Trophoblast cell (in vitro differentiated cells and primary cell): ENCODE measurements around the gene TMEM185A.

Source experiments
- DNase-seq, 2 donors: peaks; one replicate each; pipeline ENCODE4 v3.0.0-alpha.2; 2016
- H2AFZ ChIP-seq: 2 replicates; pipeline ENCODE4 v1.6.1; 2013; ENCODE audit warnings: low read length, moderate library complexity, mild to moderate bottlenecking; ENCODE audit not compliant: insufficient read depth, poor library complexity
- H2AK5ac ChIP-seq: 2 replicates; pipeline ENCODE4 v1.6.1; 2013; ENCODE audit warnings: mild to moderate bottlenecking, low read length
- H2BK120ac ChIP-seq: 2 replicates; pipeline ENCODE4 v1.6.1; 2013; ENCODE audit warnings: low read length, mild to moderate bottlenecking, moderate library complexity; ENCODE audit not compliant: insufficient read depth, poor library complexity
- H2BK12ac ChIP-seq: 2 replicates; pipeline ENCODE4 v1.6.1; 2013; ENCODE audit warnings: mild to moderate bottlenecking, low read length, moderate library complexity
- H2BK5ac ChIP-seq: 2 replicates; pipeline ENCODE4 v1.6.1; 2013; ENCODE audit warnings: low read length, low read depth, moderate library complexity, mild to moderate bottlenecking; ENCODE audit not compliant: poor library complexity
- H3K14ac ChIP-seq: 2 replicates; pipeline ENCODE4 v1.6.1; 2013; ENCODE audit warnings: mild to moderate bottlenecking, low read length
- H3K18ac ChIP-seq: 2 replicates; pipeline ENCODE4 v1.6.1; 2013; ENCODE audit warnings: mild to moderate bottlenecking, low read length
- H3K23ac ChIP-seq: 2 replicates; pipeline ENCODE4 v1.6.1; 2013; ENCODE audit warnings: low read length
- H3K27ac ChIP-seq: 2 replicates; pipeline ENCODE4 v1.5.1; 2013; ENCODE audit warnings: low read depth, mild to moderate bottlenecking, inconsistent platforms, low read length, moderate library complexity
- H3K27me3 ChIP-seq: 2 replicates; pipeline ENCODE4 v1.6.1; 2013; ENCODE audit warnings: inconsistent platforms, mild to moderate bottlenecking, low read length, moderate library complexity; ENCODE audit not compliant: insufficient read depth
- H3K36me3 ChIP-seq, 2 experiments: 1 replicate in 1 of 2; 2 replicates in 1 of 2; pipeline ENCODE4 v1.6.1; 2013; ENCODE audit warnings: low read length in 2 of 2, mild to moderate bottlenecking in 2 of 2, moderate library complexity in 1 of 2; ENCODE audit not compliant: insufficient read depth in 2 of 2, control insufficient read depth in 1 of 2
- H3K4ac ChIP-seq: 2 replicates; pipeline ENCODE4 v1.6.1; 2013; ENCODE audit warnings: low read depth, mild to moderate bottlenecking, low read length, moderate library complexity
- H3K4me1 ChIP-seq, 2 experiments: 1 replicate in 1 of 2; 2 replicates in 1 of 2; pipeline ENCODE4 v1.6.1; 2013; ENCODE audit warnings: low read length in 2 of 2, mild to moderate bottlenecking in 2 of 2, moderate library complexity in 1 of 2; ENCODE audit not compliant: insufficient read depth in 2 of 2, control insufficient read depth in 1 of 2
- H3K4me2 ChIP-seq: 2 replicates; pipeline ENCODE4 v1.6.1; 2013; ENCODE audit warnings: inconsistent platforms, mild to moderate bottlenecking, low read length, moderate library complexity
- H3K4me3 ChIP-seq: 2 replicates; pipeline ENCODE4 v1.5.1; 2013; ENCODE audit warnings: mild to moderate bottlenecking, low read depth, low read length, inconsistent platforms
- H3K79me1 ChIP-seq: one replicate; pipeline ENCODE4 v1.6.1; 2013; ENCODE audit warnings: low read length
- H3K79me2 ChIP-seq: 2 replicates; pipeline ENCODE4 v1.6.1; 2013; ENCODE audit warnings: low read length, mild to moderate bottlenecking; ENCODE audit not compliant: control insufficient read depth, insufficient read depth, poor library complexity
- H3K9ac ChIP-seq: 2 replicates; pipeline ENCODE4 v1.6.1; 2013; ENCODE audit warnings: mild to moderate bottlenecking, low read length
- H3K9me3 ChIP-seq: 2 replicates; pipeline ENCODE4 v1.6.1; 2013; ENCODE audit warnings: low read depth, mild to moderate bottlenecking, control low read depth, inconsistent platforms, low read length; ENCODE audit not compliant: insufficient read depth
- H4K12ac ChIP-seq: 2 replicates; pipeline ENCODE4 v1.6.1; 2013; ENCODE audit warnings: low read depth, mild to moderate bottlenecking, low read length, moderate library complexity
- H4K8ac ChIP-seq: 2 replicates; pipeline ENCODE4 v1.6.1; 2013; ENCODE audit warnings: low read depth, mild to moderate bottlenecking, low read length, moderate library complexity
- H4K91ac ChIP-seq: one replicate; pipeline ENCODE4 v1.6.1; 2013; ENCODE audit warnings: low read depth, mild to moderate bottlenecking, low read length, moderate library complexity
- WGBS: extraction: QIAGEN DNeasy Blood & Tissue Kit; methylation state at CpG from one replicate; pipeline ENCODE4 v1.1.7; 2013; ENCODE audit warnings: missing lambda C conversion rate; ENCODE audit not compliant: insufficient read length, insufficient coverage; ENCODE audit errors: extremely low coverage; 5-methylcytosine and 5-hydroxymethylcytosine counted together

The TMEM185A gene

DNA sequence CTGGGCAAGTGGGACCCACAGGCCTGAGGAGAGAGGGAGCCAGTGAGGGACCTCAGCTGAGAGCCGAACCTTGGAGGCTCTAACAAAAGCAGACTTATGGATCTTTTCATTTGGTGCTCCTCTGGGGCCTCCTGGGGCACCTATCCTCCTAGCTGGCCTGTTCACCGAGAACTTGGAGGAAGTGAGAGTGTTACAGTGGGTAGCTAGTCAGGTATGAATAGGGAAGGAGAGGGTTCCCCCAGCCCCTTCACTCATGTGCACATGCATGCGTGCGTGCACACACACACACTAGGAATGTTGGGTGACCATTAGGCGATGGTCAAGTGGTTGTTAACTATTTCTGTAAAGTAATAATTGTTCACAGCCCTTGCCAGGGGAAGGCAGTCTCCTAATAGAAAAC lies 18.6 kb upstream of the TMEM185A start:
- no peaks in the 10 kb centered on the region for H3K27me3 ChIP-seq
- no peak overlapping the region for H3K27ac ChIP-seq
- no peak overlapping the region for H3K14ac ChIP-seq
- H3K23ac ChIP-seq = no peak overlapping the region
- no peak overlapping the region for H2BK120ac ChIP-seq
- H4K91ac ChIP-seq = no peak overlapping the region
- H3K4ac ChIP-seq = no peak overlapping the region
- H3K79me2 ChIP-seq = no peaks in the 10 kb centered on the region
- no CpG with 5 or more reads among the region's 5 CpGs for WGBS
- no peak overlapping the region for H3K4me2 ChIP-seq
- no peaks in the 10 kb centered on the region for H3K36me3 ChIP-seq
- H4K12ac ChIP-seq = no peak overlapping the region
- H3K79me1 ChIP-seq = no peaks in the 10 kb centered on the region
- no peak overlapping the region for H2AK5ac ChIP-seq
- H3K9ac ChIP-seq = no peak overlapping the region
- H3K4me3 ChIP-seq = no peak overlapping the region
- DNase-seq = no peak
- no peak overlapping the region for H2BK5ac ChIP-seq
- no peaks in the 10 kb centered on the region for H3K4me1 ChIP-seq
- no peak overlapping the region for H2BK12ac ChIP-seq
- no peak overlapping the region for H2AFZ ChIP-seq
- H3K18ac ChIP-seq = no peak overlapping the region
- H3K9me3 ChIP-seq = no peaks in the 10 kb centered on the region
- H4K8ac ChIP-seq = no peak overlapping the region

DNA sequence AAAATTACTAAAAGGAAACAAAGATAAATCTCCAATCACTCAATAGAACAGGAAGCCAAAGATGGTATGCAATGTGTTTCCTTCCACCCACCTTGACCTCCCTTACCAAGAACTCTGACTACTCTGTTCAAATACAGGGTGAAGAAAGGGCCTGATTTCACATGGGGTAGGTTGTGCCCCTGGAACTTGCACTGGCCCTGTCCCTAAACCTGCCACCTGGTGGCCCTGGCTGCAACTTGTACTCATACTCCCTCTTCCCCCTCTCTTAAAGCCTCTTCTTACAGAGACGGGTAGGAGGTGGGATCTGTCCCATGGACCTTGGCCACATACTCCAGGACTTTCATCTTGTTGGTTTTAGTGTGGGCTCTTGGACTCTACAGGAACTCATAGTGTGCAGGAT lies 17.3 kb upstream of the TMEM185A start:
- no peaks in the 10 kb centered on the region for H3K9me3 ChIP-seq

DNA sequence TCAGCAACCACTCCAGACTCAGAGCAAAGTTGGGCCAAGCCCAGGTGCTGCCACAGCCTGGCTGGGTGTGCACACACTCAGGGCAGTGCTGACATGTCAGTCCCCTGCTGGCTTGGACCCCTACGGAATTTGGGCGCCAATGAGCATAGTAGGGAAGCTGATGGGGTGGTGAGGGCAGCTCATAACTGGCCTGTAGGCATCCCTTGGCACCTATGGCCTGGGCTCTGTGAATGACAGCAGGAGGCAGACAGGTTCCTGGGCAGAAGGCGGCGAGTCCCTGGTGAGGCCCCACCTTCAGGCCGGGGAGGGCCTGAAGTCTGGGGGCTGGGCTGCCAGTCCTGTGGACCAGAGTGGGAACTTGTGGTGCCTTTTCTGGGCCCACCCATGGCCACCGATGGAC lies 15.9 kb upstream of the TMEM185A start:
- Histone ChIP-seq H3K23ac (no peak overlapping the region), H4K91ac (no peak overlapping the region), H3K18ac (no peak overlapping the region), H3K4me1 (no peaks in the 10 kb centered on the region), H3K9me3 (no peaks in the 10 kb centered on the region), H2BK120ac (no peak overlapping the region), H3K4me2 (no peak overlapping the region), H3K4ac (no peak overlapping the region), H2BK12ac (no peak overlapping the region), H3K14ac (no peak overlapping the region), H2AK5ac (no peak overlapping the region), H3K4me3 (no peak overlapping the region), H3K9ac (no peak overlapping the region), H2BK5ac (no peak overlapping the region), H3K79me1 (no peaks in the 10 kb centered on the region), H3K36me3 (no peaks in the 10 kb centered on the region), H4K12ac (no peak overlapping the region), H3K79me2 (no peaks in the 10 kb centered on the region), H3K27ac (no peak overlapping the region), H4K8ac (no peak overlapping the region), H2AFZ (no peak overlapping the region), H3K27me3 (no peaks in the 10 kb centered on the region)
- no peak for DNase-seq
- no CpG with 5 or more reads among the region's 6 CpGs for WGBS

More for the DNA sequence above, 17.3 kb upstream of the TMEM185A start:
- Histone ChIP-seq H3K79me2 (no peaks in the 10 kb centered on the region), H3K27me3 (no peaks in the 10 kb centered on the region), H2BK120ac (no peak overlapping the region), H3K23ac (no peak overlapping the region), H3K4me3 (no peak overlapping the region), H3K4me1 (no peaks in the 10 kb centered on the region), H3K18ac (no peak overlapping the region), H3K4ac (no peak overlapping the region), H4K91ac (no peak overlapping the region), H4K12ac (no peak overlapping the region), H2AFZ (no peak overlapping the region), H2BK5ac (no peak overlapping the region), H3K36me3 (no peaks in the 10 kb centered on the region), H3K79me1 (no peaks in the 10 kb centered on the region), H3K27ac (no peak overlapping the region), H2BK12ac (no peak overlapping the region), H3K14ac (no peak overlapping the region), H4K8ac (no peak overlapping the region), H3K9ac (no peak overlapping the region), H3K4me2 (no peak overlapping the region), H2AK5ac (no peak overlapping the region)
- no CpG with 5 or more reads among the region's 1 CpG for WGBS
- DNase-seq = no peak

DNA sequence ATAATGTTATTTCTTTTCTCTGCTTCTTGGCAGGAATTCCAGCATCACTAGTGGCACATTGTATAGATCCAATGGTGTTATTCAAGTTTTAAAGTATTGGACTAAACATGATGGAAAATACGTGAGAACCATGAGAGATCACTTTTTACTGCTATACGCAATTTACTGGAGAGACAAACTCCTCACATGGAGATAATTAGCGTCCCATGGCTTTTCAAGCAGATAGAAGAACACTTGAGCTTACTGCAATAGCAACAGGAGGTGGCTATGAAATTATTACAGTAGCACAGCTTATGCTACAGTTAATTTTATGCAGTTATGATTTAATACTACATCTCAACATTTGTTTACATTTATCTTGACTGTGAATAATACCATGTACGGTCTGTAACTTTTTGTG lies 11.9 kb upstream of the TMEM185A start:
- H3K79me2 ChIP-seq = no peaks in the 10 kb centered on the region
- no peak overlapping the region for H3K27ac ChIP-seq
- no peak overlapping the region for H3K4me3 ChIP-seq
- H2BK5ac ChIP-seq = no peak overlapping the region
- H3K23ac ChIP-seq = no peak overlapping the region
- no peak overlapping the region for H4K91ac ChIP-seq
- H2AK5ac ChIP-seq = no peak overlapping the region
- H3K4me2 ChIP-seq = no peak overlapping the region
- DNase-seq = no peak
- H3K4me1 ChIP-seq = no peaks in the 10 kb centered on the region
- no peak overlapping the region for H4K8ac ChIP-seq
- no peak overlapping the region for H2AFZ ChIP-seq
- no peaks in the 10 kb centered on the region for H3K79me1 ChIP-seq
- H2BK12ac ChIP-seq = no peak overlapping the region
- no peak overlapping the region for H3K4ac ChIP-seq
- no peaks in the 10 kb centered on the region for H3K9me3 ChIP-seq
- no peak overlapping the region for H4K12ac ChIP-seq
- no peaks in the 10 kb centered on the region for H3K36me3 ChIP-seq
- H2BK120ac ChIP-seq = no peak overlapping the region
- no peak overlapping the region for H3K14ac ChIP-seq
- no peak overlapping the region for H3K9ac ChIP-seq
- no CpG with 5 or more reads among the region's 4 CpGs for WGBS
- H3K18ac ChIP-seq = no peak overlapping the region
- H3K27me3 ChIP-seq = no peaks in the 10 kb centered on the region
